GM12873 (cell line): ENCODE measurements around the gene ADCY10.

Experiments
- TF ChIP-seq, protein P1 (sequence below): IDR thresholded peaks from 2 replicates; pipeline ENCODE4 v1.5.1; 2012; ENCODE audit warnings: low read depth, mild to moderate bottlenecking, moderate library complexity, low read length, control low read depth; ENCODE audit not compliant: insufficient read depth; ENCODE audit errors: missing control alignments

The ADCY10 gene

DNA sequence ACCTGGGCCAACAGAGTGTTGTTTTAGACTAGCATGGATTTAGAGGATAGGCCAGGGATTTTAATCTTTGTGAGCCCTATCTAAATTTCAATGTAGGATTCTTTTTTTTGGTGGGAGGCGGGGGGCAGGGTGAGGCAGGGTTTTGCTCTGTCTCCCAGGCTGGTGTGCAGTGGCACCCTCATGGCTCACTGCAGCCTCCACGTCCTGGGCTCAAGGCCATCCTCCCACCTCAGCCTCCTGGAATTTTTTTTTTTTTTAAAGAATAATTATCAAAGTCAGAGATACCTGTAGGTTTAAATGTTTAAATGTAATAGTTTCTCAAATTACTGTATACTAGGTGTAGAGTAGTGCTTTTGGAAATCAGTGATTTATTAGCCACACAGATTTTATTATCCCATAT lies 26.3 kb upstream of the ADCY10 start:
- TF ChIP-seq, protein P1, sequence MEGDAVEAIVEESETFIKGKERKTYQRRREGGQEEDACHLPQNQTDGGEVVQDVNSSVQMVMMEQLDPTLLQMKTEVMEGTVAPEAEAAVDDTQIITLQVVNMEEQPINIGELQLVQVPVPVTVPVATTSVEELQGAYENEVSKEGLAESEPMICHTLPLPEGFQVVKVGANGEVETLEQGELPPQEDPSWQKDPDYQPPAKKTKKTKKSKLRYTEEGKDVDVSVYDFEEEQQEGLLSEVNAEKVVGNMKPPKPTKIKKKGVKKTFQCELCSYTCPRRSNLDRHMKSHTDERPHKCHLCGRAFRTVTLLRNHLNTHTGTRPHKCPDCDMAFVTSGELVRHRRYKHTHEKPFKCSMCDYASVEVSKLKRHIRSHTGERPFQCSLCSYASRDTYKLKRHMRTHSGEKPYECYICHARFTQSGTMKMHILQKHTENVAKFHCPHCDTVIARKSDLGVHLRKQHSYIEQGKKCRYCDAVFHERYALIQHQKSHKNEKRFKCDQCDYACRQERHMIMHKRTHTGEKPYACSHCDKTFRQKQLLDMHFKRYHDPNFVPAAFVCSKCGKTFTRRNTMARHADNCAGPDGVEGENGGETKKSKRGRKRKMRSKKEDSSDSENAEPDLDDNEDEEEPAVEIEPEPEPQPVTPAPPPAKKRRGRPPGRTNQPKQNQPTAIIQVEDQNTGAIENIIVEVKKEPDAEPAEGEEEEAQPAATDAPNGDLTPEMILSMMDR = no peak

DNA sequence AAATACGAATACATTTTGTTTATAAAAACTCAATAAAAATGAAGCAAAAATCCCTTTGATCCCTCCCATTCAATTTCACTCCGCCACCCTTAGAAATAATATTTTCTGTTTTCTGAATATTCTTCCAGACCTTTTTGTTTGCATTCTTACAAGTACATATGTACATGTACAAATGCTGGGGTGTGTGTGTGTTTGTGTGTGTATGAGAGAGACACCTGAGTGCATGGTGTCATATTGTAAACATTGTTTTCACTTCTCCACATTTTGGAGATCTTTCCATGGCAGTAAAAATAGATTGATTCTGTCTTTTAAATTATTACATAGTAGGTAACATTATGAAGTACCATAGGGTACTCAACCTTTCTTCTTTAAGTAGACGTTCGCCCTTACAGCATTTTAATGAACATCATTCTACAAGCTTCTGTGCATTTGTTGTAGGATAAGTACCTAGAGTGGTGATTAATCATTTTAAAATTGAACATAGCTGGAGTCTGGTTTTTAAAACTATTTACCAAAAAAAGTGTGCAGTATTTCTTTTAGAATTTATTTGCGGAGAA lies 24.2 kb upstream of the ADCY10 start:
- TF ChIP-seq, protein P1 = no peak

DNA sequence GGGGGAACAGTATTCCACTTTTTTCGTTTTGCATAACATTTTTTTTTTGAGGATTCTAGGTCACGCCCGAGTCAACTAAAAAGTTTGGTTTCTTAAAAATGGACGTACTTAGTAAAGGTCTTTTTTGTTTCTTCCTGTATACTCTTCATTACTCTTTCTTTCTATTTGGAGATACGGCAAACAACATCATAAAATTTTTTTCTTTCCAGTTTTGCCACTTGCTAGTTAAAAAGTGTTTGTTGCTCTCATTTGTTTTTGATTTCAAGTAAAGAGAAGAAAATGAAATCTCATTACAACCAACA lies 23.7 kb upstream of the ADCY10 start:
- TF ChIP-seq, protein P1 = no peak

DNA sequence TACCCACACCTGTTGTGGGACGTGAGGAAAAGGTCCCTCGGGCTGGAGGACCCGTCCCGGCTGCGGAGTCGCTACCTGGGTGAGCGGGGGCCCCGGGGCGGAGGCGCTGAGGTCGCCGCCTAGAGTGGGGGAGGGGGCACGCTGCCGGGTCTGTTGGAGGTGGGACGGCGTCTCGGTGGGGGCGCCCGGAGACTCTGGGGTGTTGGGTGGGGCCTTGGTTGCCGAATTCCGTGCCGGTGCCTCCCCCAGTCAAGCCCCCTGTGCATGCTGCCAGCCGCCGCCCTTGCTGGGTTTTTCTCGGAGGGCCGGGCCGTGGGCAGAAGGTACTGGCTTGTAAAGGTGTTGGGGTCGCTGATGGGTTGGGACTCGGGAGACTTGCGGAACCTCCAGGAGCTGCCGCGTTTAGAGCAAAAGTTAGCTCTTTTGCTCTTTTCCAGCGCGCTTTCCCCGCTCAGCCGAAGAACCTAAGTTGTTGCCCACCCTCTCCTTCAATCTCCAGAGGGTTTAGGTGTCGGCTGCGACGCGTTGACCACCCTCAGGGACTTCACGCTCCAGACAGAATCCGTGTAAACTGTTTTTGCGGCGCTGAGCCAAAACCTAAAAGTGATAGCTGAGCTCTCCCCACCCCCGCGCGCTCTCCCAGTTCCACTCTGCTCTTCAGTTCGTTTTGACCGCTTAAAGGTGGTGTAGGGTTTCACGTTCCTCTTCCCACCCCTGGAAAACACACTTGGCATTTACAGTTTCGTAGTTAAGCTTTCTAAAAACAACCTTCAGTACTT lies 23.2 kb upstream of the ADCY10 start, which contains the start of gene MPC2:
MPC2 (minus strand) TSS at position 143 of the 779 bp plus-strand sequence. CDS start 1,231 bp downstream, outside the sequence.
- TF ChIP-seq, protein P1 = no peak

DNA sequence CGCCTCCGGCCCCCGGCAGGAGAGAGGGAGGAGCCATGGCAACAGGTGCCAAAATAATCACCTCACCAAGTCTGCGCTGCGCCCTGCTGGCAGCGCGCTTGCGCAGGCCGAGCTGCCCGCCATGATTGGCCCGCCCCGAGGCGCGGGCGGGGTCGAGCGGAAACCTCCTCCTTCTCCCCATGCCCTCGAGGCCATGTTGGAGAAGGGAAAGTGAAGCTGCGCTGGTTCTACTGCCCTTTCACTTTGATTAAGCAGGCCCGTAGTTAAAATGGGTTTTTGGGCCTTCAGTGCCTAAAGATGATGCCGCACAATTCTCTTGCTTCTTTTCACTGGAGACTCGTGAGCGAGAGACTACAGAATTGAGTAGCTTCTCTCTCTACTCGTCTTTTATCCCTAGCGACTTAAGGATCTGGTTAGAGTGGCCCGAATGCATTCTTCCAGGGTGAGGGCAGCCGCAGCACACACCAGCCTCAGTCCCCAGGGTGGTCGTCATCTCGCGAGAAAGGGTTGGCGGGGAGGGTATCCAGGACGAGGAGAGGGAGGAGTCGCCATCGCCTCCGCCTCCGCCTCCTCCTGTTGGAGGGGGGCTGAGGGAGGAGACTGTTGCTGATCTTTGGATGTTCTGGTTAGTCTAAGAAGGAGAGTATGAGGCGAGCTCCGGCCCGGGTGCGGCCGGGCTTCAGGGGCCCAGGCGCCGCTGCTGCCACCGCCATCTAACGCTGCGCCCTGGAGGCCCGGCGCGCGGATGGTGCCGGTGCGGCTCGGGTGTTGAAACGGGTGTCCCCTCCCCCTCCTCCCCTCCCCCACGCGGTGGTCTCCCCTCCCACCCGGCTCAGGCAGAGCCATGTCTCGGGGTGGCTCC lies 22.4 kb upstream of the ADCY10 start, which contains the start of gene DCAF6:
DCAF6 (plus strand) TSS at position 616 of the 862 bp plus-strand sequence; CDS start at position 845, 229 bp downstream.
- TF ChIP-seq, protein P1 = no peak

DNA sequence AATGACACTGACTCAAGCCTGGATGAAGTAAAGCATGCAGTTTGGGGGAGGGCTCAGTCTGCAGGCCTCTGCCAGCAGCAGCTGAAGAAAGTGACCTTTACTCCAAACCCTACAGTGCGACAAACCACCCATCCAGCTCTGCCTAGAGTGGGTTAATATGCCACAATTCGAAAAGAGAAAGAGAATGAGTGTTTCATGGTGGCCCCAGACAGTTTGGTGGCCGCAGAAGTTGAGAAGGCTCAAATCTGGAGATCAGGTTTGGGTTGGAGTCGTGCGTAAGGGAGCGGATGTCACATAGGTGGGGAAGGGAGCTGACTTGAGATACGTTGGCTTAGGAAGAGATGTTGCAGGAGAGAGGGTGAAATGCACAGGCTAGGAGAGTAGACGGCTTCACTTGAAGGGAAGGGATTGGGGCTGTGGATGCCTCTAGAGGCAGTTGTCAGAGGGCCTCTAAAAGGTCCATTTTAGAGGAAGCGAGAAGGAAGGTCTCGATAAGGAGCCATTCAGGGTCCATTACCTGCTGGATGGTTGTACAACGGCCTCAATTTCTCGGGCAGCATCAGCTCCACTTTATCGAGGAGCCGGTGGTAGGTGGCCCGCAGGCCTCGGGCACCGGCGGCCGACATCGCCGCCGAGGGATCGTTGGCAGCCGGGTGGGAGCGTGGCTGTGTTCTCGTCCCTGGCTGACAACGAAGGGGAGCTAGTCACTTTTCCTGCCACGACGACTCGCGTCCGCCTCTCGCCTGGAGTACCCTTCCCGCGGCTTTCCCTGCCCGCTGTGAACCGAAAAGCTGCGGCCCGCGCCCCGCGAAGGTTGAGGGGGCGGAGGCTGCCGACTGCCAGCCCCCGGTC lies 21.5 kb upstream of the ADCY10 start:
- TF ChIP-seq, protein P1 = no peak
